Measurements from ENCODE around the gene RHO. TPM values are rescaled to one million over a fixed set of nuclear protein-coding genes. Genes with fewer than 3 reads are reported as not detected.

Gene RHO
- polyA plus RNA-seq, 1 of the 3 experiments (the other 2 are of a cell fraction): not detected

DNA sequence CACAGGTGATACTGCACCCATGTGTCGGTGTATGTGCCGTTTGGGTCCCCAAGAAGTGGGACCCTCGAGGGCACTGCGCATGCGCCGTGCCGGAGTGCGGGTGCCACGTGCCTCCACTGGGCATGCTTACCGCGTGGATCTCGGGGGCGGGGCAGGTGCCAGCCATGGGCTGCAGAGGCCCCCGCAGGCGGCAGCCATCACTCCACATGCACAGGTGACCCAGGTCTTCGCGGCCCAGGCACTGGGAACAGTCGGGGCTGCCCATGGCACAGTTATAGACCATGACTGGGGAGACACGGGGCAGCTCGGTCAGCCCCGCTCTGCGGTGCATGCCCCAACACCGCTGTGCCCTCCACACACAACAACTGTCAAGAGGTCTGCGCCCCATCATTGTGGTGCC is 45.8 kb downstream of the RHO start:
- ChIA-PET POLR2A (no interaction called here), CTCF (no interaction called here)
- peaks cover 0 to 10% of the 10 kb centered on the region in 2 experiments; a peak in 1 of 4 replicates for H3K4me1 ChIP-seq (ENCODE audit: control insufficient read depth in 1 of 2, insufficient read depth in 2 of 2, low read depth in 1 of 2, low read length in 1 of 2)
- no peak for DNase-seq
- WGBS (ENCODE audit: low lambda C conversion rate): 91% methylated on average over 7 of the region's 24 CpGs
- H3K36me3 ChIP-seq (replicated peaks in 1 of 2; ENCODE audit: control insufficient read depth in 1 of 2, insufficient read depth in 2 of 2, low read length in 1 of 2): no peaks in the 10 kb centered on the region
- H3K4me3 ChIP-seq (ENCODE audit: low read depth in 2 of 2, low read length in 1 of 2): no peak overlapping the region
- no peaks in the 10 kb centered on the region for H3K9me2 ChIP-seq
- H3K4me2 ChIP-seq: no peak overlapping the region
- no peaks in the 10 kb centered on the region for H3K27me3 ChIP-seq (ENCODE audit: insufficient read depth)
- no peak overlapping the region for H3K9ac ChIP-seq
- H3K27ac ChIP-seq (ENCODE audit: low read depth in 2 of 2, low read length in 1 of 2): no peak overlapping the region
- H3F3A ChIP-seq (replicated peaks; ENCODE audit: insufficient read depth): no peaks in the 10 kb centered on the region
- TF ChIP-seq, protein P1, sequence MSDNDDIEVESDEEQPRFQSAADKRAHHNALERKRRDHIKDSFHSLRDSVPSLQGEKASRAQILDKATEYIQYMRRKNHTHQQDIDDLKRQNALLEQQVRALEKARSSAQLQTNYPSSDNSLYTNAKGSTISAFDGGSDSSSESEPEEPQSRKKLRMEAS (IDR thresholded peaks at IDR 0.05; ENCODE audit: low read depth): no peak
- no peak for TF ChIP-seq TAF1 (IDR thresholded peaks at IDR 0.05; ENCODE audit: borderline replicate concordance, low read depth, low read length)
- H4K20me1 ChIP-seq (ENCODE audit: insufficient read depth): no peaks in the 10 kb centered on the region
- no peaks in the 10 kb centered on the region for H3K79me2 ChIP-seq (ENCODE audit: insufficient read depth)
- H2AFZ ChIP-seq (ENCODE audit: low read depth): no peak overlapping the region
- H3K9me3 ChIP-seq: no peaks in the 10 kb centered on the region

DNA sequence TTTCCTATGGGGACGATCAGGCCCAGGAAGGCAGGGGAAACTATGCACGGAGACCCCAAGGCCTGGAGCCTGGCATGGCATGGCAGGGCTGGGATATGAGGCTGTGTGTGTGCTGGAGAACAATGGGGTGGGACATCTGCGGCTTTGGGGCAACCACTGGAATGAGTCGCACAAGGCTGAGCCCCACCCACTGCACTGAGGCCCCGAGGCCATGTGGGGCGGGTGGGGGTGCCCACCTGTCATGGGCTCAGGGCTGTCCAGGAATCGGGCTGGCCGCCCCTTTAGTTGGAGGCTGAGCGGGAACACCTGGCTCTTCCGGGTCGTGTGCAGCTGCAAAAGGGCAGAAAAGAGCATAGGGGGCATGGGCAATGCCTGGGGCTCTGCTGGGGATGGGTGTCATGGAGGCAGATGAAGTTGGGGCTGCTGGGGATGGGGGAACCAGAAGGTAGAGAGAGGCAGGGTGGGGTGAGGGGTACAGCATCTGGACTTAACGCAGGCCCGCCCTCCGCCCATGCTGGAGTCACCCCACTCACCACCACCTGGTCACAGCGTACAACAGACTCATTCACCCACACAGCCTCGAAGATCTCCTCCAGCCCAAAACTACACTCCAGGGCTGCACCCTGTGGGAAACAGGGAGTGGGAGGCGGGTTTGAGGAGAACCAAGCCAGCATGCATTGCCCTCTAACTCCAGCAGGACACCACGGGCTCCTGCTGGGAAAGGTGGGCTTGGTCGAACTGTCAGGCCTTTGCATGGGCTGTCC is 47.0 kb downstream of the RHO start:
- H3K4me1 ChIP-seq (ENCODE audit: control insufficient read depth in 1 of 2, insufficient read depth in 2 of 2, low read depth in 1 of 2, low read length in 1 of 2): peaks cover 0 to 10% of the 10 kb centered on the region in 2 experiments; a peak in 1 of 4 replicates
- no peaks in the 10 kb centered on the region for H3K79me2 ChIP-seq (ENCODE audit: insufficient read depth)
- TF ChIP-seq RXRA (IDR thresholded peaks at IDR 0.05; ENCODE audit: borderline replicate concordance, low read depth) (no peak), ZBTB33 (IDR thresholded peaks at IDR 0.05; ENCODE audit: borderline replicate concordance, low read depth) (no peak), EP300 (IDR thresholded peaks at IDR 0.05; ENCODE audit: borderline replicate concordance in 1 of 2, low read depth in 1 of 2, low read length in 1 of 2) (no peak), RFX5 (IDR thresholded peaks at IDR 0.05; ENCODE audit: low read length) (no peak), GABPA (IDR thresholded peaks at IDR 0.05; ENCODE audit: low read depth) (no peak), RAD21 (IDR thresholded peaks at IDR 0.05; ENCODE audit: low read length) (no peak), CHD2 (IDR thresholded peaks at IDR 0.05; ENCODE audit: low read length, partially characterized antibody) (no peak), PBX3 (IDR thresholded peaks at IDR 0.05) (no peak), FOXJ3 (CRISPR knock-in tag; IDR thresholded peaks at IDR 0.05) (no peak), SIN3A (IDR thresholded peaks at IDR 0.05; ENCODE audit: borderline replicate concordance, low read depth, low read length) (no peak)
- TF ChIP-seq, protein P2, sequence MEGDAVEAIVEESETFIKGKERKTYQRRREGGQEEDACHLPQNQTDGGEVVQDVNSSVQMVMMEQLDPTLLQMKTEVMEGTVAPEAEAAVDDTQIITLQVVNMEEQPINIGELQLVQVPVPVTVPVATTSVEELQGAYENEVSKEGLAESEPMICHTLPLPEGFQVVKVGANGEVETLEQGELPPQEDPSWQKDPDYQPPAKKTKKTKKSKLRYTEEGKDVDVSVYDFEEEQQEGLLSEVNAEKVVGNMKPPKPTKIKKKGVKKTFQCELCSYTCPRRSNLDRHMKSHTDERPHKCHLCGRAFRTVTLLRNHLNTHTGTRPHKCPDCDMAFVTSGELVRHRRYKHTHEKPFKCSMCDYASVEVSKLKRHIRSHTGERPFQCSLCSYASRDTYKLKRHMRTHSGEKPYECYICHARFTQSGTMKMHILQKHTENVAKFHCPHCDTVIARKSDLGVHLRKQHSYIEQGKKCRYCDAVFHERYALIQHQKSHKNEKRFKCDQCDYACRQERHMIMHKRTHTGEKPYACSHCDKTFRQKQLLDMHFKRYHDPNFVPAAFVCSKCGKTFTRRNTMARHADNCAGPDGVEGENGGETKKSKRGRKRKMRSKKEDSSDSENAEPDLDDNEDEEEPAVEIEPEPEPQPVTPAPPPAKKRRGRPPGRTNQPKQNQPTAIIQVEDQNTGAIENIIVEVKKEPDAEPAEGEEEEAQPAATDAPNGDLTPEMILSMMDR (IDR thresholded peaks at IDR 0.05): no peak
- TF ChIP-seq, protein P1 (IDR thresholded peaks at IDR 0.05; ENCODE audit: low read depth): no peak
- POLR2A ChIA-PET: no interaction called here
- CTCF ChIA-PET: interaction anchor here (1.3 kb wide), 1 partner anchor 52 kb away, joined by 3 read pairs; no protein-coding TSS in a partner anchor
- H3K9me2 ChIP-seq: no peaks in the 10 kb centered on the region
- no peak overlapping the region for H3K4me2 ChIP-seq
- H3K27ac ChIP-seq (ENCODE audit: low read depth in 2 of 2, low read length in 1 of 2): no peak overlapping the region
- no peak for DNase-seq
- no peaks in the 10 kb centered on the region for H3K9me3 ChIP-seq
- H3K4me3 ChIP-seq (ENCODE audit: low read depth in 2 of 2, low read length in 1 of 2): no peak overlapping the region
- no peaks in the 10 kb centered on the region for H3F3A ChIP-seq (replicated peaks; ENCODE audit: insufficient read depth)
- no peaks in the 10 kb centered on the region for H3K27me3 ChIP-seq (ENCODE audit: insufficient read depth)
- no peaks in the 10 kb centered on the region for H3K36me3 ChIP-seq (replicated peaks in 1 of 2; ENCODE audit: control insufficient read depth in 1 of 2, insufficient read depth in 2 of 2, low read length in 1 of 2)
- WGBS (ENCODE audit: low lambda C conversion rate): 90% methylated on average over 13 of the region's 19 CpGs
- no peak overlapping the region for H2AFZ ChIP-seq (ENCODE audit: low read depth)
- H3K9ac ChIP-seq: no peak overlapping the region
- no peaks in the 10 kb centered on the region for H4K20me1 ChIP-seq (ENCODE audit: insufficient read depth)
